Cerebellar nuclear complex (tissue), 1 donor: ENCODE measurements around the gene STK32A.
"Not testable (repeated sequence)": the region's sequence is repeated elsewhere in the genome, so short reads cannot be mapped to it uniquely, and the experiment has no call there.

Experiments
- DNase-seq, 2 experiments: peaks; one replicate each; lab custom pipeline; 2025; lab: John Stamatoyannopoulos, UW

The STK32A gene

DNA sequence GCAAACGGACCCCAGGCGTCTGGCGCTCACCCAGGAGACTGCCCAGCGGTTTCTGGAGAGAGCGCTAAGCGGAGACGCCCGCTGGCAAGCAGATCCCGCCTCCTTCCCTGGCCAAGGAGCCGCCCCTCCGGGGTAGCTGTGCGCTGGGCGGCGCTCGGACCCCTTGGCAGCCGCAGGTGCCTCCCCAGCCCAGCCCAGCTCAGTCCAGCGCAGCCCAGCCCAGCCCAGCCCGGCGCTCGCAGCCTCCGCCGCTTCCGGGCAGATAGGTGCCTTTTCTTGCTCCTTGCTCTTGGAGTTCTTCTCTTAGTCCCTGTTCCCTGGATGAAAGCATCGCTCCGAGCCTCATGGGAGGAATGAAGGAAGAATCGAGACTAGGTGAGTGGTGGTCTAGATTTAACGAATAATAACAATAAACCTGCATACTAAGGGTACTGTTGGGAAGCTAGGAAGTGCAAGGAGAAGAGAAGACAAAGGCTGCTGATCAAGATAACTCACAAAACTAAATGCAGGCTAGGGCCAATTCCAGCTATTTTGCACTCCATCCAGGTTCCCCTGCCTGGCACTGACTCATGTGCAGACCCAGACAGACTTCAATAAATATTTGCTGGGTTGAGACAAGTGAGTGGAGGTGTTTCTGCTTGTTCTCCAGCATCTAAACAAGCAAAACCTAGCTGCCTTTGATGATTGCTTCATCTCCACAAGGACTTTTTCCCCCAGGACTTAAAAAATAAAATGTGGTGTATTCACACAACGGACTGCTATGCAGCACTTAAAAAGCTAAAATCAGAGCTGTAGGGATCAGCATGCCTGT is at the start of gene STK32A:
STK32A (plus strand) TSS at position 202 of the 811 bp plus-strand sequence. CDS start 4,609 bp downstream, outside the sequence.
- DNase-seq, result no peak

GRCh38 chr5:147187099-147187540 is 47.7 kb upstream of the STK32A start:
- DNase-seq, result no peak

GRCh38 chr5:147188200-147189108 is 46.4 kb upstream of the STK32A start:
- DNase-seq, result no peak

GRCh38 chr5:147189109-147189424 is 45.8 kb upstream of the STK32A start:
- DNase-seq, result no peak

GRCh38 chr5:147190331-147190730 is 44.5 kb upstream of the STK32A start:
- no peak for DNase-seq

GRCh38 chr5:147193123-147193522 is 41.7 kb upstream of the STK32A start:
- no peak for DNase-seq

- no peak for DNase-seq
These were observed 34.8 kb upstream of the STK32A start for GRCh38 chr5:147200004-147200403.

DNA sequence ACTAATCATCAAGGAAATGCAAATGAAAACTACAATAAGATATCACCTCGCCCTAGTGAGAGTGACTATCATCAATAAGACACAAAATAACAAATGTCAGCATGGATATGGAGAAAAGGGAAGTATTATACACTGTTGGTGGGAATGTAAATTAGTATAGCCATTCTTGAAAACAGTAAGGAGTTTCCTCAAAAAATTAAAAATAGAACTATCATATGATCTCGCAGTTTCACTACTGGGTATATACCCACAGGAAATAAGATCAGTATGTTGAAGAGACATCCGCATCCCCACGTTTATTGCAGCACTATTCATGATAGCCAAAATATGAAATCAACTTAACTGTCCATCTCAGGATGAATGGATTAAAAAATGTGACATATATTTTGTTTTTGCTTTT is 31.6 kb upstream of the STK32A start:
- DNase-seq, result no peak

DNA sequence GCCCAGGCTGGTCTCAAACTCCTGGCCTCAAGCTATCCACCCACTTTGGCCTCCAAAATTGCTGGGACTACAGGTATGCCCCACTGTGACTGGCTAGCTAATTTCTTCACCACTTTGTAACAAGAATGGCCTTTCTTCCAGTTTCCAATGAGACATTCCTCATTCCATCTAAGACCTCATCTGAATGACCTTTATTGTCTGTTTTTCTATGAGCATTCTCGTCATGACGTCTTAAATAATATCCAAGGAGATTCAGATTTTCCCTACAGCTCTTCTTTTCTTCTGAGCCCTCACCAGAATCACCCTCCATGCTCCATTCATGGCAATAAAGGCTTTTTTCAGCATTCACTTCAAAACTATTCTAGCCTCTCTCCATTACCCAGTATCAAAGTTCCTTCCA is 30.2 kb upstream of the STK32A start:
- DNase-seq, result no peak

- no peak for DNase-seq
These were observed 26.7 kb upstream of the STK32A start for GRCh38 chr5:147208134-147208533.

DNA sequence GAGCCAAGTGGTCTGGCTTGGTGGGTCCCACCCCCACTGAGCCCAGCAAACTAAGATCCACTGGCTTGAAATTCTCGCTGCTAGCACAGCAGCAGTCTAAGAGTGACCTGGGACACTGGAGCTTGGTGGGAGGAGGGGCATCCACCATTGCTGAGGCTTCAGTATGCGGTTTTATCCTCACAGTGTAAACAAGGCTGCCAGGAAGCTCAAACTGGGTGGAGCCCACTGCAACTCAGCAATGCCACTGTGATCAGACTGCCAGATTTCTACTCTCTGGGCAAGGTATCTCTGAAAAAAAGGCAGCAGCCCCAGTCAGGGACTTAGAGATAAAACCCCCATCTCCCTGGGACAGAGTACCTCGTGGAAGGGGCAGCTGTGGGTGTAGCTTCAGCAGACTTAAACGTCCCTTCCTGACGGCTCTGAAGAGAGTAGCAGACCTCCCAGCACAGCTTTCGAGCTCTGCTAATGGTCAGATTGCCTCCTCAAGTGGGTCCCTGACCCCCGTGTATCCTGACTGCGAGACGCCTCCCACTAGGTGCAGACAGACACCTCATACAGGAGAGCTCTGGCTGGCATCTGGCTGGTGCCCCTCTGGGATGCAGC is 18.2 kb upstream of the STK32A start:
- DNase-seq, result no peak

- DNase-seq, result no peak
These were observed 11.5 kb upstream of the STK32A start for GRCh38 chr5:147223343-147223742.

DNA sequence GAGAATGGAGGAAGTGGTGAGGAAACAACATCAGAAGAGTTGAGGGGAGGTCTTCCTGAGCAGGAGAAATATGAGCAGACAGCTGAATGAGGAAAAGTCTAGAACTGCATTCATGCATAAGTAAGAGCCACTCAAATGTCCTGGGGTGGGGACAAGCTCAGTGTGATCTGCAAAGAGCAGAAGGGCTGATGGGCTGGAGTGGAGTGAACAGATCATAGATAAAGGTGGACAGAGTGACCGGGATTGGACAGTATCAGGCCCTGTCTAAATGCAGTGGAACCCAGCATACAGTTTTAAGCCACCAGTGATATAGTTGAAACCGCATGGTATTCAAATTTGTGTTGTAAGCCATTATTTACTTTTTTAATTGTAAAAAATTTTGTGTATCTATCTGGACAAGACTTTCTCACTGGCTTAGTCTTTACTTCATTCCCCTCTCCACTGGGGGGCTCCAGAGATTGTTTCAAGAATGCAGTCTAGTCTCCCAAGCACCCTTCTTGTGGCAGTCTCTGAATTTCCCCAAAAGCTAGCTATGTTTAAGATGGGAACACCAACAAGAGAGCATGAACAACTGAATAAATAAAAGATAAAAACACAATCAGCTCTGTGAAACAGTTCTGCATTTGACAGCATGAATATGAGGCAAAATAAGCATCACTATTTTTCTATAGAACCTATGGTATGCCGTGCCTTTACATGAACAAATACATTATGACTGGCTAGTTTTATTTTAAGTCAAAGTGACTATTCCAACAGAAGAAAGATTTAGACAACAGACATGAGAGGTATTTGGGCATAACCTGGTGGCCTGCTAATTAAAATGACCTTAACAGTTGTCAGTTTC is 10.7 kb upstream of the STK32A start:
- no peak for DNase-seq

- DNase-seq, result no peak
These were observed 8.9 kb upstream of the STK32A start for GRCh38 chr5:147225938-147226337.

GRCh38 chr5:147226512-147226911 is 8.3 kb upstream of the STK32A start:
- DNase-seq, result no peak

DNA sequence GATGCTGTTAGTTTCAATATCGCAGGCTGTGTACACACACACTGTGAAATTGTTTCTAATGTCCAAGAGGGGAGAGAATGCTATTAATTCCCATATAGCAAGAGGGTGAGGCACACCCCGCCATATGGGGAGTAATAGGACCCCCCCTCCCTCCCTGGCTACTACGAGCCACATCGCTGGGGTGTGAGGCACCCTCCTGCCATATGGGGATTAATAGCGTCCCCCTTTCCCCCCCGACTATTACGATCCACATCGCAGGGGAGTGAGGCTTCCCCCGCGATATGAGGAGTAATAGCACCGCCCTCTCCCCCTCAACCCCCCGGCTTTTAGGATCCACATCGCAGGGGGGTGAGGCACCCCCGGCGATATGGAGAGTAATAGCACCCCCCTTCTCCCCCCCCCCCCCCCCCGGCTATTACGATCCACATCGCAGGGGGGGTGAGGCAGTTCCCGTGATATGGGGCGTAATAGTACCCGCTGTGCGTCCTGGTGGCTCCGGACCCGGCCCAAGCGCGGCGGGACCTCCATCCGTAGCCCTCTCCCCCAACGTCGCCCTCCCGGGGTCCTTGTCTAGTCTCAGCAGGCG is 494 bp upstream of the STK32A start:
- DNase-seq, result no peak

- no peak for DNase-seq
These were observed 5.6 kb downstream of the STK32A start for GRCh38 chr5:147240266-147240985.

DNA sequence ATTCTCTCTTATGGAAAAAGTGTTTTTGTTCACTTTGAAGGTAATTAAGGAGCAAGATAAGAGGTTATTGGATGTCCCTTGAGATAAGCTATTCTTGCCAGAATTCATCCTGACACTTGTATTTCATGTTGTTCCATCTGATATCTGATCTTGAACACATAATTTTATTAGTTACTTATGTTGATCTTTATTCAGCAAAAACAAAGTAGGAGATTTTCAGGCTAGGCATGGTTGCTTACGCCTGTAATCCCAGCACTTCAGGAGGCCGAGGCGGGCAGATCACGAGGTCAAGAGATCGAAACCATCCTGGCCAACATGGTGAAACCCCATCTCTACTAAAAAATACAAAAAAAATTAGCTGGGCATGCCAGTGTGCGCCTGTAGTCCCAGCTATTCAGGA is 8.4 kb downstream of the STK32A start:
- DNase-seq, result not testable (repeated sequence)

DNA sequence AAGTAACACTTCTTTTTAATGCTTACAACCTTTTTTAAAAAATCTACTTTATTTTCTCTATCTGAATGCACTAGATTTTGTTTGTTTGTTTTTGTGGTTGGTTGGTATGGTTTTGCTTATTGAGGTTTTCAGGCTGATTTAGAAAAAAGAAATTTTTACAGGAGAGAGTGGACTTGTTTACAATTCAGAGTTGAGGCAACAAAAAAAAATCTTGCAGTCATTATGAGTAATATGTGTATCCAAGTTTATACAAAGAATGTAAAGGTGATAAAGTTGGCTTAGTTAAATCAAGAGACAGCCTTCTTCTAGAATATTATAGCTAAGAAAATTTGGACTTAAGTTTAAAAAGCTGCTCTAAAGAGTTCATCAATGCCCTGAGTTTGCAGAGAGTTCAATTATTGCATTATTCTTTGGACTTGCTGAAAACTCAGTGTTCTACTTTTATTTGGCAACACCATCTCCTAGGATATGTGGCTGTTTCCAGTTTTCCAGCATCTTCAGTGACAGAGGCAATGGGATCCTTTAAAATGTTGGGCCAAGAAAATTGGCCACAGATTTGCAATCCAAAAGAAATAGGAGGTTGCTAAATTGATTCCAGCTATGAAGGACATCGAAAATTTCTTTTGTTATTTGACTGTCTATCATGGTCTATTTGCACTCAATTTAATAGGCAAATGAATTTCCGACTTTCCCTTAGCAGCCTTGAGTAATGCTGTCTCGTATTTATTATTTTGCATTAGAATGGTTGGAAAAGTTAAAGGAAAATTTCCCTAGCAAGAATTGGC is 10.7 kb downstream of the STK32A start:
- DNase-seq, result no peak

GRCh38 chr5:147248561-147248960 is 13.7 kb downstream of the STK32A start:
- DNase-seq, result no peak
